ENCODE data around the gene ERC2.

The ERC2 gene

GRCh38 chr3:55947406-55947805, 520.9 kb downstream of the ERC2 start:
- Mint-ChIP-seq H3K27ac (no peak overlapping the region), H3K27me3 (ENCODE audit: low read depth) (no peaks in the 10 kb centered on the region), H3K36me3 (ENCODE audit: low read depth) (no peaks in the 10 kb centered on the region), H3K9me3 (no peaks in the 10 kb centered on the region), H3K4me3 (no peak overlapping the region), H3K4me1 (ENCODE audit: low read depth) (no peaks in the 10 kb centered on the region)

- H3K4me3 Mint-ChIP-seq: no peak overlapping the region
- H3K27ac Mint-ChIP-seq: no peak overlapping the region
- H3K27me3 Mint-ChIP-seq (ENCODE audit: low read depth): no peaks in the 10 kb centered on the region
- no peaks in the 10 kb centered on the region for H3K36me3 Mint-ChIP-seq (ENCODE audit: low read depth)
- H3K4me1 Mint-ChIP-seq (ENCODE audit: low read depth): no peaks in the 10 kb centered on the region
- H3K9me3 Mint-ChIP-seq: no peaks in the 10 kb centered on the region
Measured at GRCh38 chr3:55946574-55947160, 521.6 kb downstream of the ERC2 start.

- H3K27ac Mint-ChIP-seq: no peak overlapping the region
- H3K36me3 Mint-ChIP-seq (ENCODE audit: low read depth): no peaks in the 10 kb centered on the region
- no peaks in the 10 kb centered on the region for H3K9me3 Mint-ChIP-seq
- no peak overlapping the region for H3K4me3 Mint-ChIP-seq
- no peaks in the 10 kb centered on the region for H3K4me1 Mint-ChIP-seq (ENCODE audit: low read depth)
- H3K27me3 Mint-ChIP-seq (ENCODE audit: low read depth): no peaks in the 10 kb centered on the region
Measured at GRCh38 chr3:55942868-55943267, 525.4 kb downstream of the ERC2 start.

GRCh38 chr3:55939287-55939686, 529.0 kb downstream of the ERC2 start:
- Mint-ChIP-seq H3K9me3 (no peaks in the 10 kb centered on the region), H3K4me3 (no peak overlapping the region), H3K27me3 (ENCODE audit: low read depth) (no peaks in the 10 kb centered on the region), H3K4me1 (ENCODE audit: low read depth) (no peaks in the 10 kb centered on the region), H3K27ac (no peak overlapping the region), H3K36me3 (ENCODE audit: low read depth) (no peaks in the 10 kb centered on the region)

GRCh38 chr3:55937301-55937700, 531.0 kb downstream of the ERC2 start:
- no peaks in the 10 kb centered on the region for H3K9me3 Mint-ChIP-seq
- no peak overlapping the region for H3K4me3 Mint-ChIP-seq
- H3K4me1 Mint-ChIP-seq (ENCODE audit: low read depth): no peaks in the 10 kb centered on the region
- no peaks in the 10 kb centered on the region for H3K36me3 Mint-ChIP-seq (ENCODE audit: low read depth)
- no peaks in the 10 kb centered on the region for H3K27me3 Mint-ChIP-seq (ENCODE audit: low read depth)
- no peak overlapping the region for H3K27ac Mint-ChIP-seq

GRCh38 chr3:55936549-55937052, 531.7 kb downstream of the ERC2 start:
- no peaks in the 10 kb centered on the region for H3K4me1 Mint-ChIP-seq (ENCODE audit: low read depth)
- H3K36me3 Mint-ChIP-seq (ENCODE audit: low read depth): no peaks in the 10 kb centered on the region
- no peak overlapping the region for H3K4me3 Mint-ChIP-seq
- peaks cover 4% of the 10 kb centered on the region for H3K9me3 Mint-ChIP-seq
- H3K27me3 Mint-ChIP-seq (ENCODE audit: low read depth): no peaks in the 10 kb centered on the region
- no peak overlapping the region for H3K27ac Mint-ChIP-seq

- Mint-ChIP-seq H3K9me3 (peaks cover 4% of the 10 kb centered on the region), H3K4me1 (ENCODE audit: low read depth) (no peaks in the 10 kb centered on the region), H3K36me3 (ENCODE audit: low read depth) (no peaks in the 10 kb centered on the region), H3K4me3 (no peak overlapping the region), H3K27ac (no peak overlapping the region), H3K27me3 (ENCODE audit: low read depth) (no peaks in the 10 kb centered on the region)
Measured at GRCh38 chr3:55935241-55935640, 533.0 kb downstream of the ERC2 start.

- Mint-ChIP-seq H3K27me3 (ENCODE audit: low read depth) (no peaks in the 10 kb centered on the region), H3K4me3 (no peak overlapping the region), H3K36me3 (ENCODE audit: low read depth) (no peaks in the 10 kb centered on the region), H3K27ac (no peak overlapping the region), H3K9me3 (peaks cover 4% of the 10 kb centered on the region), H3K4me1 (ENCODE audit: low read depth) (no peaks in the 10 kb centered on the region)
Measured at GRCh38 chr3:55934771-55935170, 533.5 kb downstream of the ERC2 start.

- peaks cover 4% of the 10 kb centered on the region for H3K9me3 Mint-ChIP-seq
- no peaks in the 10 kb centered on the region for H3K4me1 Mint-ChIP-seq (ENCODE audit: low read depth)
- H3K36me3 Mint-ChIP-seq (ENCODE audit: low read depth): no peaks in the 10 kb centered on the region
- no peaks in the 10 kb centered on the region for H3K27me3 Mint-ChIP-seq (ENCODE audit: low read depth)
- H3K4me3 Mint-ChIP-seq: no peak overlapping the region
- no peak overlapping the region for H3K27ac Mint-ChIP-seq
Measured at GRCh38 chr3:55929154-55929869, 539.0 kb downstream of the ERC2 start.

GRCh38 chr3:55923626-55924025, 544.6 kb downstream of the ERC2 start:
- Mint-ChIP-seq H3K36me3 (ENCODE audit: low read depth) (no peaks in the 10 kb centered on the region), H3K9me3 (no peaks in the 10 kb centered on the region), H3K4me3 (no peak overlapping the region), H3K4me1 (ENCODE audit: low read depth) (no peaks in the 10 kb centered on the region), H3K27ac (no peak overlapping the region), H3K27me3 (ENCODE audit: low read depth) (no peaks in the 10 kb centered on the region)

- H3K4me3 Mint-ChIP-seq: no peak overlapping the region
- no peaks in the 10 kb centered on the region for H3K27me3 Mint-ChIP-seq (ENCODE audit: low read depth)
- no peaks in the 10 kb centered on the region for H3K4me1 Mint-ChIP-seq (ENCODE audit: low read depth)
- no peaks in the 10 kb centered on the region for H3K36me3 Mint-ChIP-seq (ENCODE audit: low read depth)
- H3K27ac Mint-ChIP-seq: no peak overlapping the region
- H3K9me3 Mint-ChIP-seq: no peaks in the 10 kb centered on the region
Measured at GRCh38 chr3:55923207-55923606, 545.1 kb downstream of the ERC2 start.

GRCh38 chr3:55912880-55913279, 555.4 kb downstream of the ERC2 start:
- H3K36me3 Mint-ChIP-seq (ENCODE audit: low read depth): no peaks in the 10 kb centered on the region
- no peaks in the 10 kb centered on the region for H3K4me1 Mint-ChIP-seq (ENCODE audit: low read depth)

GRCh38 chr3:55911266-55911665, 557.0 kb downstream of the ERC2 start:
- no peaks in the 10 kb centered on the region for H3K27me3 Mint-ChIP-seq (ENCODE audit: low read depth)
- H3K4me1 Mint-ChIP-seq (ENCODE audit: low read depth): no peaks in the 10 kb centered on the region

More at GRCh38 chr3:55912880-55913279, 555.4 kb downstream of the ERC2 start:
- Mint-ChIP-seq H3K27me3 (ENCODE audit: low read depth) (no peaks in the 10 kb centered on the region), H3K27ac (no peak overlapping the region), H3K9me3 (no peaks in the 10 kb centered on the region), H3K4me3 (no peak overlapping the region)

GRCh38 chr3:55910543-55910942, 557.7 kb downstream of the ERC2 start:
- H3K4me3 Mint-ChIP-seq: no peak overlapping the region
- H3K4me1 Mint-ChIP-seq (ENCODE audit: low read depth): no peaks in the 10 kb centered on the region
- H3K9me3 Mint-ChIP-seq: no peaks in the 10 kb centered on the region
- no peaks in the 10 kb centered on the region for H3K27me3 Mint-ChIP-seq (ENCODE audit: low read depth)
- H3K36me3 Mint-ChIP-seq (ENCODE audit: low read depth): no peaks in the 10 kb centered on the region
- no peak overlapping the region for H3K27ac Mint-ChIP-seq

More at GRCh38 chr3:55911266-55911665, 557.0 kb downstream of the ERC2 start:
- H3K9me3 Mint-ChIP-seq: no peaks in the 10 kb centered on the region
- H3K4me3 Mint-ChIP-seq: no peak overlapping the region
- H3K27ac Mint-ChIP-seq: no peak overlapping the region
- no peaks in the 10 kb centered on the region for H3K36me3 Mint-ChIP-seq (ENCODE audit: low read depth)

- Mint-ChIP-seq H3K27ac (no peak overlapping the region), H3K9me3 (no peaks in the 10 kb centered on the region), H3K36me3 (ENCODE audit: low read depth) (no peaks in the 10 kb centered on the region)
Measured at GRCh38 chr3:55909373-55909772, 558.9 kb downstream of the ERC2 start.

More at GRCh38 chr3:55909373-55909772, 558.9 kb downstream of the ERC2 start:
- no peak overlapping the region for H3K4me3 Mint-ChIP-seq
- no peaks in the 10 kb centered on the region for H3K4me1 Mint-ChIP-seq (ENCODE audit: low read depth)
- no peaks in the 10 kb centered on the region for H3K27me3 Mint-ChIP-seq (ENCODE audit: low read depth)

Measured in T-helper 1 cell treated with Interleukin-12 subunit alpha and Interleukin-12 subunit beta and Interleukin-4 antibody, amounts not matched to agents 30 μg/mL and 1 μg/mL, for 36 hours (primary cell).